ACHN (cell line): ENCODE data around the gene WNT8B.

Experiments
- DNase-seq: peaks from one replicate; pipeline ENCODE4 v3.0.0-alpha.2; 2015
- in situ Hi-C: cut with HindIII; loops from 2 replicates; pipeline ENCODE4 v1.10.0; 2017; ENCODE audit warnings: low sequenced_read_pairs, low pct_ligation_motif_present, low pct_unique_long_range_greater_than_20kb

The WNT8B gene

GRCh38 chr10:100481462-100482081 lies 18.8 kb downstream of the WNT8B start:
- in situ Hi-C loops: no loop called here
- DNase-seq: peak; percentile 93

- in situ Hi-C loops: no loop called here
Measured at GRCh38 chr10:100482181-100482833, 19.5 kb downstream of the WNT8B start.

GRCh38 chr10:100482834-100483185 lies 20.0 kb downstream of the WNT8B start:
- no peak for DNase-seq
- in situ Hi-C loops: no loop called here

More at GRCh38 chr10:100482181-100482833, 19.5 kb downstream of the WNT8B start:
- peak; percentile 81 for DNase-seq

- no peak for DNase-seq
- in situ Hi-C loops: no loop called here
Measured at GRCh38 chr10:100483876-100484666, 21.3 kb downstream of the WNT8B start.

- in situ Hi-C loops: no loop called here
- no peak for DNase-seq
Measured at GRCh38 chr10:100485366-100485765, 22.6 kb downstream of the WNT8B start.

- in situ Hi-C loops: no loop called here
- no peak for DNase-seq
Measured at GRCh38 chr10:100485801-100486495, 23.1 kb downstream of the WNT8B start.

- in situ Hi-C loops: no loop called here
- no peak for DNase-seq
Measured at GRCh38 chr10:100487529-100487928, 24.7 kb downstream of the WNT8B start.

- DNase-seq: no peak
- in situ Hi-C loops: no loop called here
Measured at GRCh38 chr10:100489396-100489795, 26.6 kb downstream of the WNT8B start.

- DNase-seq: no peak
- in situ Hi-C loops: no loop called here
Measured at GRCh38 chr10:100490531-100490930, 27.7 kb downstream of the WNT8B start.

GRCh38 chr10:100496567-100496966 lies 33.8 kb downstream of the WNT8B start:
- in situ Hi-C loops: no loop called here
- DNase-seq: no peak

GRCh38 chr10:100498059-100498458 lies 35.2 kb downstream of the WNT8B start:
- in situ Hi-C loops: no loop called here

GRCh38 chr10:100501423-100501822 lies 38.6 kb downstream of the WNT8B start:
- DNase-seq: no peak
- in situ Hi-C loops: no loop called here

More at GRCh38 chr10:100498059-100498458, 35.2 kb downstream of the WNT8B start:
- no peak for DNase-seq

GRCh38 chr10:100502926-100503494 lies 40.2 kb downstream of the WNT8B start:
- DNase-seq: no peak

GRCh38 chr10:100504096-100504495 lies 41.3 kb downstream of the WNT8B start:
- DNase-seq: no peak
- in situ Hi-C loops: no loop called here

More at GRCh38 chr10:100502926-100503494, 40.2 kb downstream of the WNT8B start:
- in situ Hi-C loops: no loop called here

- in situ Hi-C loops: no loop called here
- DNase-seq: no peak
Measured at GRCh38 chr10:100505164-100505563, 42.4 kb downstream of the WNT8B start.

GRCh38 chr10:100506596-100507356 lies 44.0 kb downstream of the WNT8B start:
- in situ Hi-C loops: no loop called here
- DNase-seq: peak; percentile 51

GRCh38 chr10:100507357-100507732 lies 44.5 kb downstream of the WNT8B start:
- no peak for DNase-seq
- in situ Hi-C loops: no loop called here

GRCh38 chr10:100508266-100508665 lies 45.5 kb downstream of the WNT8B start:
- DNase-seq: no peak

More at GRCh38 chr10:100508266-100508665, 45.5 kb downstream of the WNT8B start:
- in situ Hi-C loops: no loop called here
